ENCODE results near the gene SLC7A5.
"Not testable (repeated sequence)": the region's sequence is repeated elsewhere in the genome, so short reads cannot be mapped to it uniquely, and the experiment has no call there.

Gene SLC7A5

DNA sequence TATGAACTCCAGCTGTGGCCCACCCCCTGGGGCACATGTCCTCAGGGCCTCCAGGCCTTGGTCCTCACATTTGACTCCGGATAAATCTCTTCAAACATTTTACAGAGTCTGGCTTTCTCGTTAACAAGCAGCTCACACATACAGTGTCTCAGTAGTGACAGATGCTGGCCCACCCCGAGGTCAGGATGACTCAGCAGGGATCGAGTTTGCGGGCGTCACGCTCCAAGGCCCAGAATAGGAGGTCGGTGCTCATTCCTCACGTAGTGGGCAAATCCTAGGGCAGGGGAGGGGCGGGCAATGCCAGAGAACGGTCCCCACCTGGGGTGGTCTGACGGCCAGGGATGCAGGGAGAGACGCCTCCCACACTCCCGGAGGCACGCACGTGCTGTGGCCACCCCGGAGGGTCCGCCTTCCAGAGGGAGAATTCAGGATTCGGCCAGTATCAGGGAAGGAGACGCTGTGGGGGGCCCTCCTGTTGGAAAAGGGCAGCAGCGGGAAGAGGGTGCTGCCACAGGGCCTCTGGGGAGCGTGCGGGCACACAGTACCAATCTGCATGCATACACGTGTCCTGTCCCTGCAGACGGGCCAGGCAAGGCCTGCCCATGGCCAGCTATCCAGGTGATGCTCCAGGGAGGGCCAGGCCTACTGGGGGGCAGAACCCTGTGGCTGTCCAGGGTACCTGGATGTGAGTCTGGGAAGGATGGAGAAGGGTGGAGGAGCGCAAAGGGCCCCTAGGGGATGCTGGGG, 8.6 kb downstream of the SLC7A5 start:
- no peak for DNase-seq

DNA sequence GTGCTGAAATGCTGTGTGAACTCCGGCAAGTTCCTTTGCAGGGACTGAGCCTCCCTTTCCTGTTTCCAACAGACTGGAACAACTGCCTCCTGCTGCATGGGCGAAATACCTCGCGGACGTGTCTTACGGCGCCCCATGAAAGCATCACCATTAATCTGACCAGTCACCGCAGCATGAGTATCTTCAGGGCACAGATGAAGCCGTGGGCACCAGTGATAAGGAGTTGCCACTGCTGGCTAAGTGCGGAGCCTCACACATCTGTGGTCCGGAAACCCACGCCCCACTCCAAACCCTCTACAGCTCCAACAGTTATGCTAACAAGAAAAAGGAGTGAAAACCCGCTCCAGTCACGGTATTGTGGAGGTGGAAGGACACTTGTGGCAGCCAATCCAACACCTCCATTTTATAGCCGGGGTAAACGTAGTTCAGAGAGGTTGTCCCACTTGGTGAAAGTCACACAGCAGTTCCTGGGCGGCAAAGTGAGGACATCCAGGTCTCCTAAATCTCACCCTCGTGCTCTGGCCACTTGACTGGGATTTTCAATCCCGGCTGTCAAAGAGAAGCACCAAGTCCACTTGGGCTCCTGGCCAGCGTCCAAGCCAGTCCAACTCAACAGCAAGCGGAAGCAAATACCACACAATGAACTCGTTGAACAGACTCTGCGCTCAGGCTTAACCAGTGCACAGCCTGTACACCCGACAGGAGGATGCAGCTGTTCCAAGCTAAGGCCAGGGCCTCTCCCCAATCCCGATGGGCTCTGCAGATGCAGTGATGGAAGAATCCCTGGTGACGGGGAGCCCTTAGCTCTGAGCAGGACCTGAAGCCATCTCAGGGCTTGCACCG, 10.9 kb downstream of the SLC7A5 start:
- DNase-seq, result not testable (repeated sequence)

DNA sequence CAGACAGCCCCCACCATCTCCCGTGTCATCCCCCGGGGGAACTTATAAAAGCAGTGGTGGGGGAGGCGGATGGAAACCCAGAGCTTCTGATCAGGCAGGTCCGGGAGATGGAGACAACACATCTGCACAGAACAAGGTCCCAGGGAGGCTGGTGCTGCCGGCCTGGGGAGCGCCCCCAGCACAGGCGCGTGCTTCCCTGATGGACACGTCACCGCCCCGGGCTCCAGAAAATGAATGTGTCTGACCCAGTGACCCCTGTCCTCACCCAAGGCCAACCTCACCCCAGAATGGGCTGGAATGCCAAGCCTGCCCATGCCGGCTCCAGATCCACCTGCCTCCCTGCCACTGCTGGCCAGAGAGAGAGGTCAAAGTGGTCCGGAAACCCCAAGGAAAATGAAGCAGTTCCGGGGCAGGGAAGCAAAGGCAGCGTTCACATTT, 12.5 kb downstream of the SLC7A5 start:
- no peak for DNase-seq

DNA sequence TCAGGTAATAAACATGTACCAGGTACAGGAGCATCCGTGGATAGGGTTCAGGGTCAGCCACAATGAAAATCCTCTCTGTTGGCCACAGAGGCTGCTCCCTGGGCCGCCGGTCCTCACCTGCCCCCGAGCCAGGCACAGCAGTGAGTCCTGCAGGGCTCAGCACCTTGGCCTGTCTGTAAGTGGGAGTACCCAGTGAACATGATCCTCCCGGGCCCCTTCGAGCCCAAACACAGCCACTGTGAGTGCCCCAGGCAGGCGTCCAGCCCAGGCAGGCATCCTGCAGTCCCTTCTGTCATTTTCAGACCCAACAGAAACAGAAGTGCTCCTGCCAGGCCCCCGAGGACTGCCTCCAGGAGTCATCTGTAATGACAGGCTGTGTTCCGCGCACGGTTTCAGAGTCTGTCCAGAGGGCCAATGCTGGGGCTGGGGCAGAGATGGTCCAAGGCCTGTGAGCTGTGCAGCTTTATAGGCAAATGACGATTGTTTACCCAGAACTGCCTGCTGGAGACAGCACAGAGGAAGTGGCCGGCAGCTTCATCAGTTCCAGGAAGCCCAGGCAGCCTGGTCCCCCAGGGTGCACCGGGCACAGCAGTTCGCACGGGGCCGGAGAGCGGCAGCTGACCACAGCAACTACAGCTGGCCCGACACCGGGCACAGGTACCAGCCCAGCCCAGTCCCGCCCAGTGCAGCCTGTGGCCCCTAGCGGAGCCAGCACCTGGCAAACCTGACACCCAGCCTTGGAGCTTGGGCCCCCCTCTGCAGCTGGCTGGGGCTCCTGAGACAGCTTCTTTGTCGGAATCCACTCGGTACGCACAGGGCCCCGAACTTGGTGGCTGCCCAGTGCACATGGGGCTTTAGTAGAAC, 13.2 kb downstream of the SLC7A5 start:
- DNase-seq, result peak; percentile 46 to 54

DNA sequence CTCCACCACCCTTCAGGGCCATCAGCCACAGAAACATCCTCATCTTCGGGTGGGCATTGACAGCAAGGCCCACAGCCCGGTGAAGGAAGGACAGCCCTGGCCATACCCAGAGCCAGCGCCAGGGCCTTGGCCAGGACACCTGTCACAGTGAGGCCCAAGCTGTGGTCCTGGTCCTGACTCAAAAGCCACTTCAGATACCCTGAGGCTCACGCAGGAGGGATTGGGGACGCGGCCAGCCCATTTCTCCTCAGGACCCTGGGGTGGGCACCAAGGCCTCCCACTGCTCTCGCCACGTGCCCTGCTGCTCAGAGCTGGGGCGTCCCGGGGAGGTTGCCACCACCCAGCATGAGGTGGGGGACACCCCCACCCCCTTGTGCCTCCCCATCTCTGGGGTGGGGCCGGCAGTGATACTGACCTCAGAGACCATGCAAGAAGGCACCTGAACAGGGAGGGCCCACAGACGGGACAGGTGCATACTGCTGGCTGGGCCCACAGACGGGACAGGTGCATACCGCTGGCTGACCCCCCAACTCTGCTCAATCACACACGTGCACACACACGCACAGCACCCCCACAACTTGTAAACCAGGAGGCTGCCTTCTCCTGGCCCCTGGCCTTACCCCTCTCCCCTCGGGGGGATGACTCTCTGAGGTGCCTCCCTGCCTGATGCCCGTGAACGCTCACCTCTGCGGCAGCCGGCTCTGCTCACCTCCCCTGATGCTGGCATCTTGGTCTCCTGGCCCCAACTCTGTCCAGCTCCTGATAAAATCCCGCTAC, 14.2 kb downstream of the SLC7A5 start:
- no peak for DNase-seq

DNA sequence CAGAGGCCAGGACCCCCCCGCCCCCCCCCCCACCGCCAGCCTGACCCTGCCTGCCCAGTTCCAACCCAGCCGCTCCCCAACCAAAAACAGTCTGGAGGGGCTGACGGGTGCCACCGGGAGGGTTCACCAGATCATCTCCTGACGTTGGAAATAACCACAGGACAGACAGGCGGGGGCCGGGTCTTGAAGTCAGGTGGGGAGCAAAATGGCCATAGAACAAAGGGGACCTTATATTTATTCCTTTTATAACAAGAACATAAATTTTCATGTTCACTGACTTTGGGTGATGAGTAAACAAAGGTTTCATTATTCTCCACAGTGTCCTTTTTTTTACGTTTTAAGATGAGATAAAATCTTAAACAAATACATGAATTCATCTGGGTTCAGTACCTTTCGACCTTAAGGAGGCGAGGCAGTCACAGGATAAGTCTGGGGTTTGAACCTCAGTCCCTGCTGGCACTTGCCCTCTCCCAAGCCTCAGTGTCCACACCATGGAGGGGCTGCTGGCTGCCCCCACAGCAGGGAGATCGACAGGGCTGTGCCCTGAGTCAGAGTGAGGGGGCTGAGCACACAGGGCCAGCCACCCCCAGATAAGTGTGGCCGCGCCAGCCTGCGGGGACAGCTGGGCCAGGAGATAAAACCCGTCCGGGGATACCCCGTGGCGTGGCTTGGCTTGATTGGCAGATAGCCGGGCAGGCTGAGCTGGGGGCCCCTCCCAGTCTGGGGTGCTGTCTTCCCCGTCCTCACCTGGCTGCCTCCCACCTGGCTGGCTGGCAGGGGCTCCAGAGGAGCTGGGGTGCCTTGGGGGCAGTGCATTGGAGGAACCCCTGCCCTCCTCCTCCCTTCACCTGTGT, 15.0 kb downstream of the SLC7A5 start:
- peak; percentile 41 to 45 for DNase-seq

DNA sequence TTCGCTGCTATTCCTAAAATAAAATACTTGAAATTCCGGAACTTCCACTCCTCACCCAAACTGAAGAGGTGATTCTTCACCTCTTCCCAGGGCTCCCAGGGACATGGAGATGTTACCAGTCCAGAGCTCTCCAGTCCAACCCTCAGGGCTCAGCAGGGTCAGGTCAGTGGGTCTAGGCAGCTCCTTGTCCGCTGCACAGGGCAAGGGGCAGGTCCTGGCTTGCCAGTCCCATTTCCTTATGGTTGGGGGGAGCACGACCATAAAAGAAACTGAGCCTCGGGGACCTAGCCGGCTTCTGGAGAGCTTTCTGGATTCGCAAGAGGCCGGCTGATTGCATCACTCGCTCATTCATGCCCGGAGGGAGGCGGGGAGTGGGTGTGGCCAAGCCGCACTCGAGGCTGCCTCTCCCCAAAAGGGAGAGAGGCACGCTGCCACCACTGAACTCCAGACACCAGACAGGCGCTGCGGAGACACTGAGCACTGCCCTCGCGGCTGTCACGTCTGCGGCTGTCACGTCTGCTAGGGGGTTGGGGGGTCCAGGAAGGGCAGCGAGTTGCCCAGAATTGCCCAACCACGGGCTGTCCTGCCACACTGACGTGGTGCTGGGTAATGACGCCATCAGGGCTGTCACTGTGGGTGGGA, 15.8 kb downstream of the SLC7A5 start:
- DNase-seq, result peak; percentile 84 to 96

DNA sequence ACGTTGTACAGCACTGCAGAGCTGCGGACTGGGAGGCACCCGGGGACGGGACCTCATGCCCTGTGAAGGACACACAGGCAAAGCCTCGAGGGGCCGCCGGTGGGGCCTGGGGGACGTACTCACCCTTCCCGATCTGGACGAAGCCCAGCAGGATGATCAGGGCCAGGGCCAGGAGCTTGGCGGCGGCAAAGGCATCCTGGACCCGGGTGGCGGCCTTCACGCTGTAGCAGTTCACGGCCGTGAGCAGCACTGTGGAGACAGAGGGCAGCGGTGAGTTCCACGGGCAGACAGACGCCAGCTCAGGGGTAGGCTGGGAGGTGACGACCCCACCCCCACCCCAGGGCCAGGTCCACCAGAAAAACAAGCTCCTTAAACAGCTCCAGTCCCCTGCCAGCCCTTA, 17.7 kb downstream of the SLC7A5 start:
- no peak for DNase-seq

DNA sequence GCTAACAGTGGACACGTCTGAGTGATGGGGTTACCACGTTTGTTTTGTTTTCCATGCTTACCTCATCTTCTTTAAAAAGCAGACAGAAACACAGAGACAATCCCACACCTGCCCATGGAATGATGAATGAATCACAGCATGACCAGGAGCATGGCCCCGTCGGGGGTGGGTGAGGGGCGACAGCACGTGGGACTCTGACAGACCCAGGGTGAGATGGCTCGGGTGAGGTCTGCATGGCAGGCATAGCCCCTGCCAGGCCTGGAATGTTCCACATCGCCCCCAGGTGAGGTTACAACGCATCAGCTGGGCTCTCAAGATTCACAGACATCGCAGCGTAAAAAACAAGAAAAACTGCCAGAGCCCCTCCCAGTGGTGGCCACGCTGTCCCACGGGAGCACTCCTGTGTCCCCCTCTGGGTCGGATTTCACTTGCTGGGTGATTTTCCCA, 18.1 kb downstream of the SLC7A5 start:
- DNase-seq, result no peak

DNA sequence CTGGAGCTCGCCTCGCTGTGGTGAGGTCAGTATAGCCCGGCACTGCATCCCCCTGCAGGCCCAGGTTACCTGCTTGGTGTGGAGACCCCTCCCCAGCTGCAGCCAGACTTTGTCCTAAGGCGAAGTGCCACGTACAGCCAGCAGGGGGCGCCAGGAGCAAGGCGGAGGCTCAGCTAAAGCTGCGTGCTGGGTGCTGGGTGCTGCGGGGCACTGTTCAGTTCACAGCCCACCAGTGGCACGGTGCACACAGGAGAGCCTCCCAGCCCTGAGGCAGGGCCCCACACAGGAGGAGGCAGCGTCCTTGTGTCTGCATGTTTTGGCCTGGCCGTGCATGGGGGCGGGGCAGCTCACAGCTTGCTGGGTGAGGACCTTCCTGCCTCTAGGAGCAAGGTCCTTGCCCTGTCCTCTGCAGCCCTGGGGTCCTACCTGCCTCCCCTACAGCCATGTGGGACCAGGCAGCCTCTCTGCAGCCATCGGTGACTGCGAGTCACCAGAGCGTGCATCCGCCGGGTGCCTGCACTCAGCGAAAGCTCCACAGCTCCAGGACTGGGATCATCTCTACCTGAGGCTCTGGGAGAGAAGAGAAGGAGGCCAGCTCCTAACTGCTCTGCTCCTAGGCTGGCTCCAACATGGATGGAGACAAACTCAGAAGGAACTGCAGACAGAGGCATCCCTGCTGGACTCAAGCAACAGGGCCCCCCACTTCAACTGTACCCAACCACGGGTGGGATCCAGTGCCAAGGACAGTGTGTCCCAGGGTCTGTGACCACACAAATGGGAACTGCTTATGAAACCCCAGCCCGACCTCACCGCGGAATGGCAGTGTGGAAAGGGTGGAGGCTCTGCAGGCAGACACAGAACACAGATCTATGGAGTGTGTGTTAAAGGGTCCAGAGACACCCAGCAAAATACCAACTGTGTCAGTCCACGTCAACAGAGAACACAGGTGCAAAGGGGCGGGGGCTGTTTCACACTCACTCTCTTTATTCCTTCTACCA, 19.0 kb downstream of the SLC7A5 start:
- peak; percentile 71 to 77 for DNase-seq

DNA sequence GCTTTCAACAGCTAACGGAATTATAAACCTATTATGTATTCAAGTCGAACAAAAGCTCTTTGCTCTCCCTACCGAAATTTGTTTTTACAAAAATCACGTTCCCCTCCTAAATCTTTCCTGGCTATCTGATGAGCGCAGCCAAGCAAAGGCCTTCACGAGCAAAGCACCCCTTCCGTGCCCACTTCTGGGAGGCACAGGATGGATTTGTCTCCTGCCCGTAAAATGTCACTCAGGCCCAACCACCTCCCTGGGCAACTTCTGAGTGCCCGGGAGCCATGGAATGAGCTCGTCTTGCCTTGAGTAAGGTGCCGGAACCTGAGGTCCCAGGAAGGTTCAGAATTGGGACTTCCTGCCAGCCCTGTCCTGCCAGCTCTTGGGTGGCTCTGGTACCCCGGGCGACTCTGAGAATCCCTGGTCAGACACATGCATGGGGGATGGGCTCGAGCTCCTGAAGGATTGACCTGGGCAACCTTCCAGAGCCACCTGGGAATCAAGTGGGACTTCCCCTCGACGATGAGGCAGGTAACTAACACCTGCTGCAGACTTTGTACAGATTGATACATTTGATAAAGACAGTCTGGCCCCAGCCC, 19.8 kb downstream of the SLC7A5 start:
- no peak for DNase-seq

DNA sequence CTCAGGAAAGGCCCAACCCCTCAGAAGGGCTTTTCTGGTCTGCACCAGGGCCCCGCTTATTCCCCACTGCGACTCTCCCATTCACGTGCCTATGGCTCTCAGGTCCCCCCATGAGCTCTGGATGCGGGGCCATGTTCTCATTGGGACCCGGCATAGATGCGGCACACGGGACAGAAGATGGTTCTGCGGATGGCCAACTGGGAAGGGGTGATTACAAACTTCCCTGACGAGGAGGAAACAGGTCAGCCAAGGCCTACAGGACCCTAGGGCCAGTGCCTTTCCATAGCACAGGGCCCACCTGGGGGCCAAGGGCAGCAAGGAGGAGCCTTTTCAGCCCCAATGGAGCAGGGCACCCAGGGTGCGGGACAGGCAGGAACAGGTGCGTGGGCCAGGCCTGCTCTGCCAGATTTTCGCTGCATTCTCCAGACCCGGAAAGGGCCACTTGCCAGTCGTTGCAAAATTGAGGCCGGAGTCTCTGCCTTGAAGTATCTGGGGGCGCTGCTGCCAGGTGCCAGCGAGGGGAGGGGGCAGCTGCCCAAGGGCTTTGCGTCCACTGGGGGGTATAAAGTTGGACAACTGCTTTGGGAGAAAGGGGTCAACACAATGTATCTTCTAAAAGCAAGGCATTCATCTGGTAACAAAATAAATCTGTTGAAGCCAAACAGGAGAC, 20.5 kb downstream of the SLC7A5 start:
- no peak for DNase-seq

DNA sequence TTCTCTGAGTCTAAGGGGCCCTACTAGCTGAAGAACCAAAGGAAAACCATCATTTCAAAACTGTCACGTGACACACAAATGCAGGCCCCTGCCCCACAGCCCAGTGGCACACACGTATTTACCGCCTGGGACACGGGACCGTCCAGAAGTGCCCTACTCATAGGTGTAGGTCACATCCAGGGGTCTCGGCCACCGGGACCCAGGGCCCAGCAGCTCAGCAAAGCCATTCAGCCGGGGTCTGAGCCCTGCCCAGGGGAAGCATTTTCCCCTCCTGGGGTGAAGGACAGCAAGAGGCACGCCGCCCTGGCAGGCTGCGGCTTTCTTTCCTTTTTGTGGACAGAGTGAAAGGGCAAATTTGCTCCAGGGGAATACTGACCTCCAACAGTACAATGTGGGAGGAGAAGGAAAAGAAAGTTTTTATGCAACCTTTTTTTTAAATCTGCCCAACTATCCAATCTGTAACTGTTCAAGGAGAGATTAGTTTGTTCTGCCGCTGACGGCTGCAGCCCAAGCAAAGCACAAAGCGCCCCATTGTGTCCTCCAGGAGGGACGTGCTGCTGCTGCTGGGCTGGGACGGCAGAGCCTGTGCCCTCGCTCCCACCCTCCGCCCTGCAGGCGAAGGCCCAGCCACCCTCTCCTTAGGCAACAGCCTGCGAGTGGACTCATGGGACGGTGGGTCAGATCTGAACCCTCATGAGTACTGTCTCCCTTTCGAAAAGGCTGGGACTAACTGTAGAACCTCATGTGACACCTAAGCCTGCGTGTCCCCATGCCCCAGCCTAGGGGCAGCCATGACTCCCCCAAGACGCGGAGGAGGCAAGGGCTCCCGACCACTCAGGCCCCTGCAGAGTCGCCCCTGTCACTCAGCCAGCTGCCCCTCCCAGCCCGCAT, 21.3 kb downstream of the SLC7A5 start:
- DNase-seq, result no peak

DNA sequence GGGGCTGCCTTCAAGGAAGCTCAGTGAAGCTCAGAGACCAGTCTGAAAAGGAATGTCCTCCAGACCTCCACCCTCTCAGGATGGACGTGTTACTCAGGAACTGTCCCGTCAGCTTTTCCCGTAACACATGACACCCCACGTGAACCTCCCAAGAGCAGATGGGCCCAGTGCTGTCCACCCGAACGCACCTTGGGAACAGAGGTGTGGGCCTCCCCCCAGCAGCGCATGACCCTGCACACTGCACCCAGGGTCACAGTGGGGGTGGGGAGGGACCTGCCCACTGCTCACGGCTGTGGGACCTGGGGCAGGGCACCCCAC, 21.9 kb downstream of the SLC7A5 start:
- no peak for DNase-seq

DNA sequence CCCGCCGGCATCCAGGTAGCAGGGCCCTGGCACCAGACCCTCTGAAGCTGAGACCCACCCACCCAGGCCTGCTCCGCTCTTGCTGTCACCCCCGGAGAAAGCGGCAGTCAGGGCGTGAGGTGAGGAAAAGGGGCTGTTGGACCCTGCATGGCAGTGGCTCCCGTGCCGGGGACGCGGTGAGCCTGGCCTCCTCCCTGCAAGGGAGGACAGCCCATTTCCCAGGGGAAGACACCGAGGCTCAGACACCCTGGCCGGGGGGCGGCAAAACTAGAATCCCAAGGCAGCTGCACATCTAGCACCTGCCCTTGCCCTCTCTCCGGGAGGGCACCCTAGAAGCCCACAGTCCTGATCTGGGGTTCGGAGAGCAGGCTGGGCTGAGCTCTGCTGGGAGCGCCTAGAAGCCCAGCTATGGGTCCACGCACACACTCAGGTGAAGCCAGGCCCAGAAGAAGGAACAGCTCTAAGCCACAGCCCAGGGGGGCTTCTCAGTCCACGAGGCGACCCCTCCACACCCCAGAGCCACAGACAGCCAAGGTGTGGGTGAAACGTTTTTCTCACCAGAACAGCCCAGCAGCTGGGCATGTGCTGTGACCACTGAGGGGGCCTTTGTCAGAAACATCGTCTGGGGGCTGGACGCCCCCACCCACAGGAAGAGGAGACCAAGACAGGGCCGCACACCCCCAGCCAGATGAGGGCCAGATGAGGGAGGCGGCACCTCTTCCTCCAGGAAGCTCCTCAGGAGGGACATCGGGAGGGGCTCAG, 22.4 kb downstream of the SLC7A5 start:
- no peak for DNase-seq

DNA sequence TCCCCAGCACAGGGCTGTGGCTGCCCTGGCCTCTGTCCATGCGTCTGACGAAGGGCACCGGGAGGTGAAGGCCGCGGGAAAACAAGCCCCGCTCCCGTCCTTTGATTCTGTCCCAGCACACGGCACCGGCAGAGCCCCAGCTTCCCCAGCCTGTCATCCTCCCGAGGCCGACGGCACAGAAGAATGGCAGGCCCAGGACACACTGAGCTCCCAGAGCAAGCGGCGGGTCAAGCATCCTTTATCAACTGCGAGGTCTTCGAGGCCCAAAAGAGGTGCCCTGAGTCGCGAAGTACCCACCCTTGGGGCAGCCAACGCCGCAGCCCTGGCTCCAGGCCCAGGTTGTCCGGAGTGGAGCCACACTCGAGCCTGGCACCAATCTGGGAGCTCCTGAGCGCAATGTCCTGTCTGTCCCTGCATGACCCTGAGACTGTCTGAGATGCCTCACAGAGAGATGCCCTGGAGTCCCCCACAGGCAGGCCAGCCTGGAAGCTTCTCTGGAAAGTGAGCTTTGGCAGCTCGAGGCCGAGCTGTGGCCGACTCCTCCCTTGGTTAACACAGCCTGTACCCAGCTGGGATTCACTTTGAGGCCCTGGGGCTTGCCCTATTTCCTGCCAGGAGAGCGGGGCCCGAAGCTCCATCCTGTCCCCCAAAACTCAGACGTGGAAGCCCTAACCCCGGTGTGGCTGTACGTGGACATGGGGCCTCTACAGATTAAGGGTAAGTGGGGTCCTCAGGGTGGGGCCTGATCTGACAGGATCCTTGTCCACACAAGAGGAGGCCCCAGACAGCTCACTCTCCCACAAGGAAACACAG, 23.3 kb downstream of the SLC7A5 start:
- DNase-seq, result no peak
